ENCODE data around the gene BOLA1. TPM values are rescaled to one million over a fixed set of nuclear protein-coding genes. Genes with fewer than 3 reads are reported as not detected.
A peak's percentile ranks its signal among the peaks of the same experiment; 100 is the strongest.
"Not testable (repeated sequence)": the region's sequence is repeated elsewhere in the genome, so short reads cannot be mapped to it uniquely, and the experiment has no call there.

BOLA1 gene, protein sequence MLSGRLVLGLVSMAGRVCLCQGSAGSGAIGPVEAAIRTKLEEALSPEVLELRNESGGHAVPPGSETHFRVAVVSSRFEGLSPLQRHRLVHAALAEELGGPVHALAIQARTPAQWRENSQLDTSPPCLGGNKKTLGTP
- 10 to 100 TPM; 15.8 to 27.7 (median 18.9) TPM for polyA plus RNA-seq (ENCODE audit: insufficient read length in 4 of 4)

DNA sequence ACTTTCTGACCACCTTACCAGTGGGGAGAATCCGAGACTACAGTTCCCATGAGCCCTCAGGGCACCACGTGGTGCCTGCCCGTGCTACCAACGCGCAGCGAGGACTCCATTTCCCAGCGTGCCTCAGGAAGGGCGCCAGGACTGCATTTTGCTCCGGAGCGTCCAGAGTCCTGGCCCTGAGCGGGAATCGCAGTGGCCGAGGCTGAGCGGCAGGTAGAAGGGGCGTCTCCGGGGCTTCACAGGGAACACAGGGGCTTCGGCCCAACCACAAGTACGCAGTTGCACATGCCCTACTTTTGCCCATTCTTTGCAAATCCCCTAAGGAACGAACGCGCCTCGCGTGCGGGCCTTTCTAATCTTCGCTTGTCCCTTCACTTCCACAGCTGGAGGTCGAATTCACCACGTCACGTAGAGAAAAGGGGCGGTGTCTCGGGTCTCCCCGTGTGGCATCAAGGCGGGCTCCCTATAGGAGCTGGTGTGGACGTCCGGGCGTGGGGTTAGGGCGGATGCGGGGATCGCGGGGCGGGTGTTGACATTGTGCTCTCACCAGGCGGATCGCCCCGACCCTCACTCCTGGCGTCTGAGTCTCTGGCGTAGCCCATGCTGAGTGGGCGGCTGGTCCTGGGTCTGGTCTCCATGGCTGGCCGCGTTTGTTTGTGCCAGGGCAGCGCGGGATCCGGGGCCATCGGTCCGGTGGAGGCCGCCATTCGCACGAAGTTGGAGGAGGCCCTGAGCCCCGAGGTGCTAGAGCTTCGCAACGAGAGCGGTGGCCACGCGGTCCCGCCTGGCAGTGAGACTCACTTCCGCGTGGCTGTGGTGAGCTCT lies at the start of gene BOLA1:
Gene BOLA1, plus strand, starts transcription at position 109 of the 825 bp plus-strand sequence. Its CDS starts 492 bp downstream, at position 601.
- peak; percentile 83 to 89 (median 86) for DNase-seq (ENCODE audit: low read depth in 4 of 4, low spot score in 3 of 4)

DNA sequence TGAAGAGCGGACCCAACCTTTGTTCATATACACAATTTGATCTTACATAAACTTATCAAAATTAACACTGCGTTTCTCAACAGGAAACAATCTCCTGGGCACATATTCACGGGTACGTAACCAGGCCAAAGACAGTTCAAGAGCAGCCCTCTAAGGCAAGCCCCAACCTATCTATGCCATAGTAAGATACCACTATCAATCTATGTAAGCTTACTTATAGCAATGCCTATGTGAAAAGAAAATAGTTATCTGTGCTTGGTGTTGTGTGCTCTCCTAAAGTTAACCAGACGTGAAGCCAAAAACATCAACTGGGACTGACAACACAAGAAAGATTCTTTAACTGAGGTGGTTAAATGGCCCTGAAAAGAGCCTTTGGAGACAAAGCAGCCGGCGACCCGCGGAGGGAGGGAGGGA lies 49.4 kb upstream of the BOLA1 start:
- DNase-seq (ENCODE audit: low read depth in 4 of 4, low spot score in 3 of 4): no peak

DNA sequence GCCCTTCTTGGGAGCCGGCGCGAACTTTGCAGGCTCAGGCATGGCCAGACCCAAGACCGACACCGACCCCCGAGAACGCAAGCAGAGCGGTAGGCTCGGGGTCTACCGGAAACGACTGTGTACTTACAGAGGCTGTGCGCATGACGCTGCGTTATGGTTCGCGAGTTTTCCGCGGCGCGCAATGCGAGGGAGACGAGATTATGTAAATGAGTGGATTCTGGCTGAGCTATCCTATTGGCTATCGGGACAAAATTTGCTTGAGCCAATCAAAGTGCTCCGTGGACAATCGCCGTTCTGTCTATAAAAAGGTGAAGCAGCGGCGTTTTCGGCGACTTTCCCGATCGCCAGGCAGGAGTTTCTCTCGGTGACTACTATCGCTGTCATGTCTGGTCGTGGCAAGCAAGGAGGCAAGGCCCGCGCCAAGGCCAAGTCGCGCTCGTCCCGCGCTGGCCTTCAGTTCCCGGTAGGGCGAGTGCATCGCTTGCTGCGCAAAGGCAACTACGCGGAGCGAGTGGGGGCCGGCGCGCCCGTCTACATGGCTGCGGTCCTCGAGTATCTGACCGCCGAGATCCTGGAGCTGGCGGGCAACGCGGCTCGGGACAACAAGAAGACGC lies 48.5 kb upstream of the BOLA1 start:
- not testable (repeated sequence) for DNase-seq (ENCODE audit: low read depth in 4 of 4, low spot score in 3 of 4)

DNA sequence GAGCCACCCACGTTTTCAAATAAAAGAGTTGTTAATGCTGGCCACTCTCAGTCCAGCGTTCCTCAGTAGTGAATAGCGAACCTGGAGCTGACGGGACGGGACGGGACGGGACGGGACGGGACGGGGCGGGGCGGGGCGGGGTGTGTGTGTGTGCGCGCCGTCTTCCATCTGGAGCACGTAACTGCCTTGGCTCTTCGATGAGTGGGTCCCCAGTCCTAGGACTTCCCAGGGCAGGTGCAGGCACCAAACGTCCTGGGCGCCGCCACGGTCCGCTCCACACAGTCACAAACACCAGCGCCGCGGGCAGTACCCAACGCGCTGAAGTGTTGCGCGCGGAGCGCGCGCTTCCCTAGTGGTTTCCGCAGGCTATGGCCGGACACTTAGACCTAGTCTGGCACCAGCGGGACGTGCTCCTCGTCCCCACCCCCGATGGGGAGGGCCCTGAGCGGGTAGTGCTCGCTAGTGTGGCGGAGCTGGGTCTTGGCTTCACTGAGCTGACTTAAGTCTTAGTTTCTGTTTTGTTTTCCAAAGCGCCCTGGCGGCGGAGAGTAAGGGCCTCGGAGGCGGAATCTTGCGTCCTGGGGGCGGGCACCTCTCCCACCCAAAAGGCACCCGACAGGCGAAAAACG lies 47.7 kb upstream of the BOLA1 start:
- DNase-seq (ENCODE audit: low read depth in 4 of 4, low spot score in 3 of 4): not testable (repeated sequence)

DNA sequence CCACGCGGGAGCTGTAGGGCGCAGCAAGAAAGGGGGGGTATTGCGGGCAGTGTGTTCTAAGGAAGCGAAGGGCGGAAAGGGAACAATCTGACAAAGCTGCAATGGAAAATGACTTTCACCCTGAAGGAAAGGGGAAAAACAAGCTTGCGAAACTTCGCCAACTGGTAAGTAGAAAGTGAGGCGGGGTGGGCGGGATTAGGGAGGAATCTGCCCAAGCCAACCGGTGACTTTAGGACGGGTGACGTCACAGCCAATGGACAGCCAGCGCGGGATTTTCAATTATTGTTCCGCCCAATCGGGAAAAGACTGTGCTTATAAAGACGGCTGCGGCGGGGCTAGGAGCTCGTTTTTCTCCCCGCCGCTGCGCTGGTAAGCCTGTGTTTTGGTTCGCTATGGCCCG lies 47.1 kb upstream of the BOLA1 start:
- not testable (repeated sequence) for DNase-seq (ENCODE audit: low read depth in 4 of 4, low spot score in 3 of 4)

DNA sequence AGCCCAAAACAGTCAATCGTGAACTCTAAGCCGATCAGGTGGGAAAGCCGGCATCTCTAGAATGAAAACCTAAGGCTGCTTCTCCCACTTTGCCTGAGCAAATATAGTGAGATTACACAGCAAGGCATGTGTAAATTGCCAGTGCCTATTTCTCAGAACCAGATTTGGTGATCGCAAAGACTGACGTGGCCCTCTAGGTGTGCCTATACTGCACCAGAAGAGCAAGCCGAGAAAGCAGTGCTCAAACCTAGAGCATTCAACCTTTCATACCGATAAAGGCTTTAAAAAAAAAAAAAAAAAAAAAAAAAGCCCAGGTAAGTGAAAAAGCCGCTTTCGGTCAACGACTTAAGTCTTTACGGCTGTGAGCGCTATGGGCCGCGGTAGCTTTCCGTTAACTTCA lies 39.1 kb upstream of the BOLA1 start:
- not testable (repeated sequence) for DNase-seq (ENCODE audit: low read depth in 4 of 4, low spot score in 3 of 4)

DNA sequence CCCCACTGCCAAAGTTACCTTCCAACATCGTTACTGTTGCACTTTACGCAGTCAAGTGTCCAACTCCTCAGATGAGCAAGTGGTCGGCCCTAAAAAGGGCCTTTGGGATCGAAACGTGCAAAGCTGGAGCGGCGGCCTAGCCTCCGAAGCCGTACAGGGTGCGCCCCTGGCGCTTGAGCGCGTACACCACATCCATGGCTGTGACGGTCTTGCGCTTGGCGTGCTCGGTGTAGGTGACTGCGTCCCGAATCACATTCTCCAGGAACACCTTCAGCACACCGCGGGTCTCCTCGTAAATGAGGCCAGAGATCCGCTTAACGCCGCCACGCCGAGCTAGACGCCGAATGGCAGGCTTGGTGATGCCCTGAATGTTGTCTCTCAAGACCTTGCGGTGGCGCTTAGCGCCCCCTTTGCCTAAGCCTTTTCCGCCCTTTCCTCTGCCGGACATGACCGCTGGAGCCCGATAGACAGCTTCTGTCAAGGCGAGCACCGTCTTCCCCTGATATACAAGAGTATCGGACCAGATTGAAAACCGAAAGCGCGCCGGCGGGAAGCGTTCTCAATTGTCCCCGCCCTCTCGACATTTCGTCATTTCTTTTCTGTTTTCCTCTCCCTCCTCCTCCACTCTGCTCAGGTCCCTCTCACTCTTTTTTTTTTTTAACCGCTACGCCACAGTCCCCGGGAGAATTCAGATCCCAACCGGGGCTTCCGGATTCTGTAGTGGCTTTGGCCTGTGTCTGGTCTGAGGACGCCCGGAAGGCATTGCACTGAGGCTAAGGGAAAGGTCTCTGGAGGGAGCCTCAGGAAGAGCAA lies 38.5 kb upstream of the BOLA1 start:
- not testable (repeated sequence) for DNase-seq (ENCODE audit: low read depth in 4 of 4, low spot score in 3 of 4)

DNA sequence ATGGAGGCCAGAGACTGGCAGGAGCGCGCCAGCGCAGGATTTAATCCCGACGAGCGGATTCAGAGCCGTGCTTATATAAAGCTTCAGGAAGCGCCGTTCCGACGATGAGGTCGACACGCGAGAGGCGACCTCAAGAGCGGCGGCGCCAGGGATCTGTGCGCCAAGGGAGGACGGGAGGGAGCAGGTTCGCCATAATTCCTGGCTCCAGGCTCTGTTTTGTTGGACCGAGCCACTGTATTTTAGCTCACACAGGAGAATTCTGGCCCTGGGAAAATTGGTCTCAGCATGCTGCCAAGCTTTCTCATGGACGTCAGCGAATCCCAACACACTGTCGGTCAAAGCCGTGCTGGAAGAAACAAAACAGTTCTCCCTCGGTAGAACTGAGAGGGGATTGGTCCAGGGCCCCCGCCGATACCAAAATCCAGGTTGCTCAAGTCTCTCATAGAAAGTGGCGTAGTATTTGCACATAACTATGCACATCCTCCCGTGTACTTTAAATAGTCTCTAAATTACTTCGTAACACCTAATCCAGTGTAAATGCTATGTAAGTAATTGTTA lies 37.8 kb upstream of the BOLA1 start:
- not testable (repeated sequence) for DNase-seq (ENCODE audit: low read depth in 4 of 4, low spot score in 3 of 4)

DNA sequence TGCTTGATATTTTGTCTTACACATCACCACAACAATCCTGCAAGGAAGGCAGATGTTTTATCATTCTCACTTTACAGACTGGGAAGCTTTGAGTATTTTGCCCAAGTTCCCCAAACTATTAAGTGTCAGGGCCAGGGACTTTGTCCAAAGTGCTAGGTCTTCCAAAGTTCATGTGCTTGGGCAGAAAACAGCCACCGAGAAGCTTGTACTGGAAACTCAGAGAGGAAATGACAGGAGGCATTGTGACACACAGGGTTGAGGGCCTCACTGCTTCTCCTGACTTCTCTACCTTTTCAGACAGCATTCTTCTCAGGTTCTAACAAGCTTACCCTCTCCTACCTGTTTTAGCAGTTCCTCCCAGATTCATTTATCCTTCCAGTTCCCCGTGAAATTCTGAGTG lies 32.5 kb upstream of the BOLA1 start:
- not testable (repeated sequence) for DNase-seq (ENCODE audit: low read depth in 4 of 4, low spot score in 3 of 4)

DNA sequence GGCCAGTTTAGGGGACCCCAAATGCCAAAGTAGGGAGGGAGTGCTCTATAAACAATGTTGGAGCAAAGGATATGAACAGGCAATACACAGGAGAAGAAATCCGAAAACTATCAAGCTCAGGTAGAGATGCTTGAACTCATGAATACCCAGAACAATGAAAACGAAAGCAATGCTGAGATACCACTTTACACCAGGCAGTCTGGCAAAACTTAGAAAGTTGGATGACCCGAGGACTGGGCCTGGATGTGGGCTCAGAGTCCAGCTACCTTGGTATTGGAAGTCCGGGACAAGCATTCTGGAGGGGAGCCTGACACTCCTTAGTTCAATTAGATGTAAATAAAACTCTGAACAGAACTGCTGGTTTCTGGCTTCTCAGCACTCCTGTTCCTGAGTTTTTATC lies 26.3 kb upstream of the BOLA1 start:
- not testable (repeated sequence) for DNase-seq (ENCODE audit: low read depth in 4 of 4, low spot score in 3 of 4)

DNA sequence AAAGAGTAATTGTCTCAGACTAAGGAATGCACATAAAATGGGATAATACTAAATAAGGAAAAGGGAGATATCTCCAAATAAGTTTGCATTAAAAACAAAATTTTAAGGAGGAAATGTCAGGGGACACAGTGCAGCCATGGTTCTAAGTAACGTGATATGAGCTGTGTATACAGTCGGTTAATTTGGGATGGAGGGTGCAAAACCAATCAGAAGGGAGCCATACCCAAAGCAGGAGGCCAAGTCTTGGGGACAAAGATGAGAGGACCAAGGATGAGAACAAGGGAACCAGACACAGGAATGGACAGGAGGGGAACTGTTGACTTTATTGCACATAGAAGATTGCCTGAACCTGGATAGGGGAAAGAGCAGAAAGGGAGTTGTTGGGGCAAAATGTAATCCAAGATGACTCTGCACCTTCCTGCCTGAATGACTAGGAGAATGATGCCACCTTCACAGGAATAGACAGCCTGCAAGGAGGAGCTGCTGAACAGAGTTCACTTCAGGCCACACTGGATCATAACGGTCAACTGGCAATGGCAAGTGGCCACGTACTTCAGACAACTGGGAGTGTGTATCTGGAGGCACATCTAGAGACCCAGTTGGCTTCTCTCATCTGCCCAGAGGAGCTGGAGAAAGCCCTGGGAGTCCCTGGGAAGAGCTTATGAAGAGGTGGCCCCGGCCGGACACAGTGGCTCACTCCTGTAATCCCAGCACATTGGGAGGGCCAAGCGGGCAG lies 22.0 kb upstream of the BOLA1 start:
- no peak for DNase-seq (ENCODE audit: low read depth in 4 of 4, low spot score in 3 of 4)

DNA sequence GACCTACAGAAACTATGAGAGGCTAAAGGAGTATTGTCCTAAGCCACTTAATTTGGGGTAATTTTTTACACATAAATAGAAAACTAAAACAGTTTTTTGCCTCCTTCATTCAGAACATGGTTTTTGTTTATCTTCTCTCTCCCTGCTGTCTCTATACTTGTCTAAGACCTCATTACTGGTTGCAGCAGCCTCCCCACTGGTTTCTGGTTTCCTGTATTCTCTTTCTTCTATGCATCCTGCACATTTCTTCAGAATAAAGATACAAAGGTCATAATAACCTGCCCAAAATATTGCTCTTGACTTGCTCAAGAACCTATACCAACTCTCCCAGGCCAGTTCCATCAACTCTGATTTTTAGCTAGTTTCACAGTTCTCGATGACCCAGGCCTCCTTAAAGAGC lies 19.8 kb upstream of the BOLA1 start:
- DNase-seq (ENCODE audit: low read depth in 4 of 4, low spot score in 3 of 4): no peak

DNA sequence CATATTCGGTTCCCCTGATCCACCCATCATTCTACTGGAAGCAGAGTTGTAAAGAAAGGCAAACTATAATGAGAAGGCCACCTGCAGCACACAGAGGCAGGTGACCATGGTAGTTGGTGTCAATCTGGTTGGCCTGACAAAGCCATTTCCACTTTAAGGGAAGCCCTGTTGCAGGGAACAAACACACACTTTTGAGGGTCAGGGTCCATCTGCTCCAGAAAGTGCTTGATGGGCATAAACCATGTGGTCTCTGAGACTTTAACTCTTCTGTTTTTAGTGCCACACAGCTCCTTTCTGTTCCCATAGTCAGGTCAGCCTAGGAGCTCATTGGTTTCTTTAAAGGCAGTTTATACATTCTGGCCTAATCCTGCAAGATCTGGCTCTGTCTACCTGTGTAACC lies 17.5 kb upstream of the BOLA1 start:
- DNase-seq (ENCODE audit: low read depth in 4 of 4, low spot score in 3 of 4): no peak

DNA sequence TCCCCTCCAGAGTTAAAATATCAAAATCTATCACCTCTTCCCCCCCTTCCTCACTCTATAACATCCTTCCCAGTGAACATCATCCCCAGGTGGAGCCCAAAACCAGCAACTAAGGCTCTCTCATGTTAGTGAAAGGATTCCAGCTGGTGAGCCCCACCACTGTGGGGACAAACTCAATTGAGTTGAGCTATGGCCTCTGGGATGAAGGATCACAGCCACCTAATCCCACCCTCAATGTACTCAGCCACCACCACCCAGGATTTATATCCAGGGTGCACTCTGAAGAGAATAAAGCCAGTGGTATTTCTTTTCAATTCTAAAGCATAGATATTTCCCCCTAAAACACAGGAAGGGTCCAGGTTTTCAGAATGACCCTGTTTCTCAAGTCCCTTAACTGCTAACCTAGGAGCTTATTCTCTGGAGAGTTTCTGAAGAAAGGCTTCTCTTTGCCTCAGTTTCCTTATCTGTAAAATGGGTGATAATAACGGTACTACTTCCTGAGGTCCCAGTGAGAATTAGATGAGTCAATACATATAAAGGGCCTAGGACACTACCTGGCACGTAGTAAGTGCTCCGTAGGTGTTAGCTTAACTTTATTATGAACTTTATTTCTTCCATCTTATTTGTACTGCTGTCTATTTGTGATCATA lies 15.6 kb upstream of the BOLA1 start:
- no peak for DNase-seq (ENCODE audit: low read depth in 4 of 4, low spot score in 3 of 4)

DNA sequence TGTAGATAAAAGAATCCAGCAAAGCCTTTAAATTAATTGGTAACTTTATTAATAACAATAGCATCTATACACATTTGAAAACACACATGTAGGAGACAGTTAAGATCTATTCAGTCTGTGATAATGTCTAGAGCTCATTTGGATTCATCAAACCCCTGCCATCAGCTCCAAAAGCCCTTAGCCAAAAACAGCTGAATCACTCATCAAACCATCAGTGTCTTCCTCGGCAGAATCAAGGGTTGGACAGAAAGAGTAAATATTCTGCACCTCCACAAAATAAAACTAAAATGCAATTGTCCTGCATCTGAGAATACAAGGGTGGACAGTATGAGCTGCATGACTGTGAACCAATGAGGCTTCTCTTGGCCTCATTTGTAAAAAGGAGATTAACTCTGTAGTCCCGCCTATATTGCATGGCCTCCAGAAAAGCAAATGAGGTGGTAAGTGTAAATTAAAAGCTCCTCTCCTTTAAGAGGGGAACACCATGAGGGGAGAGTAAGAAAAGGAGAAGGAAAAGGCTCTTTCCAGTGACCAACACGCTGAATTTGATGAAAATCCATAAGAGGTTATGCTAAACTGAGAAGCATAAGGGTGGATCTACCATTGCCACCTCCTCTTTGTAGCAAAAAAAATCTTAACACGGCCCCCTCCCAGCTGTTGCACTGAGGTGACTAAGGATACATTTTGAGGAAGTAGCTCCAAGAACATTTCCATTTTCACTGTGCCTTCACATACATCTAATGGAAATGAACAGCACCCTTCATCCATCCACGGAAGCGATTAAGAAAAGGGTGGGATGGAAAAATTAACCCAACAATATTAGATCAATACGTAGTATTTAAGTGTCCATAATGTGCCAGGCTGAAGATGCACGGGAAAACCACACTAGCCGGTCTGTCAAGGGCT lies 14.7 kb upstream of the BOLA1 start:
- peak in 1 of 4 donors; percentile 37 for DNase-seq (ENCODE audit: low read depth in 4 of 4, low spot score in 3 of 4)

DNA sequence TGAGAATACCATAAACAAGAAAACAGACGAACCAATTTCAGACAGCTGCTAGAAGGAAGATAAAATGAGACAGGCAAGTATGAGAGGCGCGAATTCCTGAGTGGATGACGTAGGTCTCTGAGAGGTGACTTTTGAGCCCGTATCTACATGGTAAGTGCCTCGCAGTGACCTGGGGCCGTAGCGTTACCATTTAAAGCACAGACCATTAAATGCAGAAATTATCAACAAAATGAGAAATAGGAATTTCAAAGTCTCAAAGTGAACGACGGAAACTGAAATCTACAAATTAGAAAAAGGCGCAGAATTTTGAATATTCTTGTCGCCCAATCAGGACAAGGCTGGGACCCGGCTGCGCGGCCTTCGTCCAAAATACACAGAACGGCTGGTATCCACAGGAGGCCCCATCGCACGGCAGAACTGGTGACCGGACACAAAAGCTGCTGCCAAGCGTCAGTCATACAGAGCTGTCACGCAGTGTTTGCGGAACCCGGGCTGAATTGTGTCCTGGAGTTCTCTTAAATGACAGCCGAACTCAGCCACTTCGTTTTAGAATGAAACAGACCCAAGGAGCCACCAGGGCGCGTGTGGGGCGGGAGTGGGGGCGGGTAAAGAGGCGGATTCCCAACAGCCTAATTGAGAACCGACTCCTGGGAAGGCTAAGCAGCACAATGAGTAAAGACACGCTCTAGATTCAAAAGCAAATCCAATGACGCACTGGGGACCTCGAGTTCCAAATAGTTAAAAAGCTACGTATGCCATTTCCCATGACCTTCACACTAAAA lies 13.8 kb upstream of the BOLA1 start:
- DNase-seq (ENCODE audit: low read depth in 4 of 4, low spot score in 3 of 4): peak in 3 of 4 donors; percentile 68 to 77 (median 68)

DNA sequence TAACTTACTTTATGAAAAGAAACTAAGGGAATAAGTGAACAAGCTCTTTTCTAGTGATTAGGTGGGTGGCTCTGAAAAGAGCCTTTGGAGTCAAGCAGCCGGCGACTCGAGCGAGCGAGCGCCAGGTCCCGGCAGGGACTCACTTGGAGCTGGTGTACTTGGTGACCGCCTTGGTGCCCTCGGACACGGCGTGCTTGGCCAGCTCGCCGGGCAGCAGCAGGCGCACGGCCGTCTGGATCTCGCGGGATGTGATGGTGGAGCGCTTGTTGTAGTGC lies 13.3 kb upstream of the BOLA1 start:
- DNase-seq (ENCODE audit: low read depth in 4 of 4, low spot score in 3 of 4): not testable (repeated sequence)

Data from left renal pelvis (tissue), 4 donors.